IPS-20b (cell line): ENCODE results near the gene POTEJ.
"Not testable (repeated sequence)": the region's sequence is repeated elsewhere in the genome, so short reads cannot be mapped to it uniquely, and the experiment has no call there.

Experiments used
- H3K27ac ChIP-seq: one replicate; pipeline ENCODE4 v1.5.1; 2013; ENCODE audit warnings: low read length
- H3K27me3 ChIP-seq: 2 replicates; pipeline ENCODE4 v1.6.1; 2013; ENCODE audit warnings: mild to moderate bottlenecking, low read length, inconsistent platforms; ENCODE audit not compliant: insufficient read depth
- H3K36me3 ChIP-seq: 2 replicates; pipeline ENCODE4 v1.6.1; 2013; ENCODE audit warnings: low read depth, mild to moderate bottlenecking, inconsistent platforms, low read length, moderate library complexity; ENCODE audit not compliant: insufficient read depth
- H3K4me1 ChIP-seq: 2 replicates; pipeline ENCODE4 v1.6.1; 2013; ENCODE audit warnings: mild to moderate bottlenecking, control low read depth, inconsistent platforms, low read length, moderate library complexity; ENCODE audit not compliant: insufficient read depth
- H3K4me3 ChIP-seq: 2 replicates; pipeline ENCODE4 v1.5.1; 2013; ENCODE audit warnings: mild to moderate bottlenecking, low read length, inconsistent platforms
- H3K9ac ChIP-seq: 2 replicates; pipeline ENCODE4 v1.6.1; 2013; ENCODE audit warnings: low read depth, mild to moderate bottlenecking, inconsistent platforms, low read length, moderate library complexity
- H3K9me3 ChIP-seq: 2 replicates; pipeline ENCODE4 v1.6.1; 2013; ENCODE audit warnings: mild to moderate bottlenecking, low read depth, low read length, inconsistent platforms; ENCODE audit not compliant: insufficient read depth

POTEJ gene

DNA sequence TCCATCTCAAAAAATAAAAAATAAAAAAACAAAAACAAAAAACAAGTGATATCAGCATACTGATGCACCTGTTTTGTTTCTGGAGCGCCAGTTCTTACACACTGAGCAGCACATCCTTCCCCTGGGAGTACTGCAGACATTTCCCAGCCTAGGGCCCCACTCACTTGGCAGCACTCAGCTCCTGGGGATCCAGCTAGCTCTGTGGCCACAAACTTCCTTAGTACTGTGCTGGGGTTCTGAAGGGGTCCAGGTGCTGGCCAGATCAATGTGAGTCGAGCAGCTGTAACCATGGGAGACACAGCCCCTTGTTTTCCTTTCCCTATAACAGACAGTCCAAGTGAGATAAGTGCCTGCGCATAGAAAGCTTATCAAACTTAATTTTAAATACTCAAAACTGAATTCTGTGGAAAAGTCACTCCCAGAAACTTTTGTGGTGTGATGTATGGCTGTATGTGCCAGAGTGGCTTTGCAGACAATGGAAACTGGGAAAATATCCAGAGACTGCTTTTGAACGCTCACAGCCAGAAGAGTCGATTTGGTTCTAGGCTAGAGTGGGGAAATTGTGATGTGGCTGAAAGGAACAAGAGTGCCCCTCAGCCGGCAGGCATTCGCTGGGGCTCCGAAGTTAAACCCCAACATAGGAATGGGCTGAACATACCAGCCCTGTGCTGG, 20.9 kb upstream of the POTEJ start:
- not testable (repeated sequence) for H3K27me3 ChIP-seq

DNA sequence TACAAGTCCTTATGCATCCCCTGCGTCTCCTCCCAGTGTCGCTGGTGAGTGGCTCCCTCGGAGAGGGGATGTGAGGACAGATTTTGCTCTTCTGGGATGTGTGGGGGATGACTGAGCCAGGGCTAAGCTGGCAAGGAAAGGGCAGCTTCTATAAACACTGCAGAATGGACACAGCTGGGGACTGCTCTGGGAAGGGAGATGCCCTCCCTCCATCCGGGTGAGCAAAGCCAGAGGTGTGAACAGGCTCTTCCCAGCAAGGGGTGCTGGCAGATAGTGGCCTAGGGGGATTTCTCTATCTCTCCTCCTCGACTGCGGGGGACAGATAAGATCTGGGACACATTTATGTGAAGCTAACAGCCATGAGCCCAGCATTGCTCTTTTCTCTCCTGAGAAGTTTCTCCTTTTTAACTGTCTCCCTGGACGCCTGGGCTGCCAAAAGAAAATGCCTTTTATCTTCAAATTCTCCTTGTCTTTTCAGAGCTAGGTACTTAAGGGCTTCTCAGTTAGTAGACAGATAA, 20.3 kb upstream of the POTEJ start:
- H3K36me3 ChIP-seq, H3K9ac ChIP-seq, H3K4me3 ChIP-seq, H3K9me3 ChIP-seq, H3K27me3 ChIP-seq, H3K4me1 ChIP-seq, H3K27ac ChIP-seq: not testable (repeated sequence)

More for the DNA sequence above, 20.9 kb upstream of the POTEJ start:
- H3K36me3 ChIP-seq, H3K9ac ChIP-seq, H3K4me1 ChIP-seq, H3K9me3 ChIP-seq, H3K27ac ChIP-seq, H3K4me3 ChIP-seq: not testable (repeated sequence)

DNA sequence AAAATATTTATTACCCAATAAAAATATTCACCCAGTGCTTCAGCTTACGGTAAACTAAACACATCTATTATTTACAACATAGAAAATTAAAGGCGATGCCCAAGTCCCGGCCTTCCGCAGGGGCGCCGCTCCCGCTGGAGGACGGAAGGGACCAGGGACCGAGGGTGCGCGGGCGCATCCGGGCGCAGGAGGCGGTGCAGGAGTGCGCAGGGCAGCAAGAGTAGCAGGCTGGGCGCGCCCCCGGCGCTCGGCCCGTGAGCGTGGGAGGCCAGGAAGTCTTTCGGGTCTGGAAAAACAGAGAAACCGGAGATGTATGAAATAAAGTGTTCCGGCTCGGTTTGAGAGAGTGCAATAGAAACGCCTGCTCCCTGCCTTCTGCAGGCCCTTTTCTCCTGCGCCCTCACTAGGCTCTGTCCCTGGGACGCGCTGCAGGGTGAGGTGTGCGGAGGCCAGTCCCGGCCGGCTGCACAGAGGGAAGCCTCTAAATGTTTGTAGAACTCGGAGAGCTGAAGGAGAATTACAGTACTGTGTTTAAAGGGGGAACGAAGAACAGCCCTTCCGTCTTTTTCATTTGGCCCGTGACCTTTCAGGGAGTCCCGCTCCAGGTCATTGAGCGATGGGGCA, 18.3 kb upstream of the POTEJ start:
- not testable (repeated sequence) for H3K9me3 ChIP-seq, H3K27me3 ChIP-seq, H3K9ac ChIP-seq, H3K4me1 ChIP-seq, H3K36me3 ChIP-seq, H3K27ac ChIP-seq, H3K4me3 ChIP-seq

DNA sequence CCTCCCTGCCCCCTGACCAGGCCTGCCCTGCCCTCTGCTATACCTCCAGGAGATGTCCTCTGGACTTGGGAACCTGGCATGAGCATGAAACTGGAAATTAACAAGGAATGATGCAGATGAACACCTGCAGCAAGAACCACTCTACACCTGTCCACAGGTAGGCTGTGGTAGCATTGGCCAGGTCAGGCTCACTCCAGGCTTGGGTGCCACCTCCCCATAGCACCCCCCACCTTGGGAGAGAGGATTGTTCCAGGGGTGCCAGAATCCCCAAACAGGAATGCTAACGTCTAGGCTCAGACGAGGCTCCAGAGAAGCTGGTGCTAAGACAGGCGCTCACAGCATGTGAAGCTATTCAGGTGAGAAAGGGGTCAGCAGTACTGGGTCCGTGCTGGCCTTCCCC, 17.2 kb upstream of the POTEJ start:
- H3K27ac ChIP-seq, H3K36me3 ChIP-seq, H3K27me3 ChIP-seq, H3K4me1 ChIP-seq, H3K9me3 ChIP-seq, H3K4me3 ChIP-seq, H3K9ac ChIP-seq: not testable (repeated sequence)

DNA sequence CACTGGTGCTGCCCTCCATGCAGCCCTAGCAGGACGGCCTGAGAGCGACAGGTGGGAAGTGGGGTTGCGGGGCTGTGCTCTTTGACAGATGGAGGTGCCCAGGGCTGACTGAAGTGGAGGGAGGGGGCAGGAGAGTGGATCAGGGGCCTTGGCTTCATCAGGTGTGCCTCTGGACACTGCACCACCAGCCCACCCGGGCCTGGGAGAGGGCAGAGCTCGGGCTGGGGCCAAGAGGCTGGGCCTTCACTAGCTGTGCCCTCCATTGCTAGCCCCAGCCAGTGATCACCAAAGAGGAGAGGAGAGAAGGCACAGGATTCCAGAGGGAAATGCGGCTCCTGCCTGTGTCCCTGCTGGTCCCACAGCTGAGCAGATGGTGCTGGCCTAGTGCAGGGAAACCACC, 14.5 kb upstream of the POTEJ start:
- not testable (repeated sequence) for H3K27ac ChIP-seq, H3K4me1 ChIP-seq, H3K36me3 ChIP-seq, H3K4me3 ChIP-seq, H3K9me3 ChIP-seq, H3K9ac ChIP-seq, H3K27me3 ChIP-seq

DNA sequence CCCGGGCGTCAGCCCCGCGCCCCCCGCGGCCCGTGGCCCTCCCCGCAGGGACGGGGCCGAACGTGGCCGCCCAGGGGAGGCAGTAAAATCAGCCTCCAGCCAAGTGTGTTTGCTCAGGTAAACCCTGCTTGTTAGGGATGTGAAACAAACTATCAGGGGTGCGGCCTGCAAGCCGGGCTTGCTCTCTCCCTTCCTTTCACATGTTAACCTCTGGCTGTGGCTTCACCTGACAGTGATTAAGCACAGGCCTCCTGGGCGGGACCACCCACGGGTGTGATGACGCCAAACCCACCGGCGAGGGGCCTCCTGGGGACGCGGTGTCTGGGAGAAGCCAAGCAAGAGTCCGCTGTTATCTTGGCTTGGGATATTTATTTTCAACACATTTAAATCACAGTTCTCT, 13.2 kb upstream of the POTEJ start:
- not testable (repeated sequence) for H3K9ac ChIP-seq, H3K9me3 ChIP-seq, H3K27me3 ChIP-seq, H3K36me3 ChIP-seq, H3K4me1 ChIP-seq, H3K4me3 ChIP-seq, H3K27ac ChIP-seq

DNA sequence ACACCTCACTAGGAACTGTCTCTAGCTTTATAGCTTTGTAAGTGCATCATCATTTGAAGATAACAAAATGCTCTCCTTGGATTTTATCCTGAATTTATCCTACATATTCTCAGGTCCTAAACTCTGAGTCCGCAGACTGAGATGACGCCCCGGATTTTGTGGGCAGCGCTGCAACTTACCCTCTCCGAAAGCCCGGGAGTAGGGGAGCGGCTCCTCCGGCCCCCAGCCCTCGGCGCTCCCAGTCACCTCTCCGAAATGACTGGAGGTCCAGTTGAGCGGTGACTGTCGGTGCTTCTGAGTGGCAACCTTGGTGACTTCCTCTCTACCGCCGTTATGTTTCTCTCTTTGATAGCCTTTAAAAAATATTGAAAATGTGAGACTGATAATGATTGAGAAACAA, 12.8 kb upstream of the POTEJ start:
- H3K4me1 ChIP-seq, H3K9me3 ChIP-seq, H3K9ac ChIP-seq, H3K27ac ChIP-seq, H3K36me3 ChIP-seq, H3K27me3 ChIP-seq, H3K4me3 ChIP-seq: not testable (repeated sequence)

DNA sequence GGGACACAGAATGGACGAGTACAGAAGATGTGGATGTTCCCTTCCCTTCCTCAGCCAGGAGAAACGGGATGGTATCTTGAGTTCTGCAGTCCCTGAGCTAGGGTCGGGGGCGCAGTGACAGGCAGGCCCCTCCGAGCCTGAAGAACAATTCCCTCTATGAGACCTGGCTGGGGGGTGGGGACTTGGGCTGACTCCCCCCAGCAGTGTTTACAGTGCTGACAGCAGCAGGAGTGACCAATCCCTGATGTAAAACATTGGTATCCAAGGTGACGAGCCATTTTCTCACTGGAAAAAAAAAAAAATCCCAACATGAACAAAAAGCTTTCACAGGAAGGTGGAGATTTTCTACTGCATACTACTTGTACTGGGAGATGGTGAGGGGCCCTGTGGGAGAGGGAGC, 11.8 kb upstream of the POTEJ start, which contains the start of gene CFC1:
TSS of gene CFC1 (minus strand) at position 183 of the 400 bp plus-strand sequence. CDS start 288 bp downstream, outside the sequence.
- not testable (repeated sequence) for H3K9me3 ChIP-seq, H3K4me1 ChIP-seq, H3K36me3 ChIP-seq, H3K27ac ChIP-seq, H3K27me3 ChIP-seq, H3K9ac ChIP-seq, H3K4me3 ChIP-seq

DNA sequence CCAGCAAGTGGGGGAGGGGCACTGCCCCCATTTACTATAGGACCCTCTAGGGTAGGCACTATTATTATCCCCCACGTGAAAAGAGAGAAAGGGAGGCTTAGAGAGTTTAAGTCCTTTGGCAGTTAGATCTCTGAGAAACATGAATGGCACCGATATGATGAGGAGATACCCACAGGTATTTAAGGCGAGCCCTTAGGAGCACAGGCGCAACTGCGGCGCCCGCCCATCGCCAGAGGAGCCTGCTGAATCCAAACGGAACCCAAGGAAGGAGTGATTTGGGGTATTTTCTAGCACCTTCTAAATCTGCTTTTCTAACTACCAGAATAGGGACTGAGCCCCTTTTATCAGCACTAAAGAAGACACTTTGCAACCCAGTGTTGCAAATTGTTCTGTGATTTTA, 11.3 kb upstream of the POTEJ start:
- H3K9ac ChIP-seq, H3K27me3 ChIP-seq, H3K36me3 ChIP-seq, H3K4me3 ChIP-seq, H3K9me3 ChIP-seq, H3K27ac ChIP-seq, H3K4me1 ChIP-seq: not testable (repeated sequence)

DNA sequence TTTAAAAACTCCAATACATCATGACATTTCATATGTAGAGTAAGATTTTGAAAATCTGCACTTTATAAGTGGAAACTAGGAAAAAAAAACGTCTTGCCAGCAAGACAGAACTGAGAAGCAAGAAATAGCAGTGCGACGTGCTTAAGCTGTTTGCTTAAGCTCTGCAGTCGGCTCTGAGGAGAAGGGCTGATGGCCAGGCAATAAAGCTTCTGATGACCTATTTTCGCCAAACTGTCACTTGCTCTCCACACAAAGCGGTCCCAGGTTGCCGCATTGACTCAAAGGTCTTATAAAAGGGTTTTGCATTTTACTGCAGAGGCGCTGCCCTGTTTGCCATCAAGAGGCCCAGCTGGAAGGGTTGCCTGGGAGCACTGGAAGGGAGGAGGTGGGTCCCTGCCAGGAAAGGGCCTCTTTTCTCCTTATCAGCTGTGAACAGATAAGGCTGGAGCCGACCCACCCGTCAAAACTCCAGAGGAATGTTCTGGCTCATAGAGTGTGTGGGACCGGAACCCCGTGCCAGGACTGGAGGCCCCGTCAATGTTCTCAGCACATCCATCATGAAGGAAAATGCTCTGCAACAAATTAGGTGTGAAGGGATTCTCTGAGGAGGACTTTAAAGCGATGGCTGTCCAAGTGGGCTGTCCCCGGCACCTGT, 9.5 kb upstream of the POTEJ start:
- H3K27me3 ChIP-seq, H3K4me3 ChIP-seq, H3K9ac ChIP-seq, H3K27ac ChIP-seq, H3K36me3 ChIP-seq, H3K4me1 ChIP-seq, H3K9me3 ChIP-seq: not testable (repeated sequence)

DNA sequence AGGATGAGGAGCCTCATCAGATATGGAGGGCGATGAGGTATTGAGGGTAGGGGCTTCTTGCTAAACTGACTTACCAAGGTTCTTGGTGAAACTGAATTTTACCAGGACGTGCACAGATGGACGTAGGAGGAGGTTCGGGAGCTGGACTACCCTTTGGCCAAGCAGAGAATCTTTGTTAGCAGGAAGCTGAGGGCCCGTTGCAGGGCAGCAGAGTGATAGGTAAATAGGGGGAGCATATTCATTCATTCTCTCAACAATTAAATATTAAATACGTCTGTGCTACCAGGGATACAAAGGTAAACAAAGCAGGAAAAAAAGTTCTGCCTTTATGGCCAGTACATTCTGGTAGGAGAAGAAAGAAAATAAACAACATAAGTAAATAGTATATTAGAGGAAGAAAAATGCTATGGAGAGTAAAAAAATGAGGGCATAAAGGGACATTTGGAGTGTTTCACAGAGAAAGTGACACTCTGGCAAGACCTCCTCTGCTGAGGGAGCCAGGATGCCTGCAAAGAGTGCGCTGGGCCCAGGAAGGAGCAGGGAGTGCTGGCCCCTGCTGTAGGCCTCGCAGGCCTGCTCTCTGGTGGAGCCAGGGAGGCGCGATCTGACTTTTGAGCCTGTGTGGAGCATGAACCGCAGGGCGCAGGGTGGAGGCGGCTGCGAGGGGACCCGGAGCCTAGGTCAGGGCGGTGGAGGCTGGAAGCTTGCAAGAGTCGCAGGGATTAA, 2.8 kb upstream of the POTEJ start:
- not testable (repeated sequence) for H3K4me1 ChIP-seq, H3K4me3 ChIP-seq, H3K27me3 ChIP-seq, H3K9me3 ChIP-seq, H3K9ac ChIP-seq, H3K36me3 ChIP-seq, H3K27ac ChIP-seq
